ENCODE data around the gene PIGC.

The PIGC gene

DNA sequence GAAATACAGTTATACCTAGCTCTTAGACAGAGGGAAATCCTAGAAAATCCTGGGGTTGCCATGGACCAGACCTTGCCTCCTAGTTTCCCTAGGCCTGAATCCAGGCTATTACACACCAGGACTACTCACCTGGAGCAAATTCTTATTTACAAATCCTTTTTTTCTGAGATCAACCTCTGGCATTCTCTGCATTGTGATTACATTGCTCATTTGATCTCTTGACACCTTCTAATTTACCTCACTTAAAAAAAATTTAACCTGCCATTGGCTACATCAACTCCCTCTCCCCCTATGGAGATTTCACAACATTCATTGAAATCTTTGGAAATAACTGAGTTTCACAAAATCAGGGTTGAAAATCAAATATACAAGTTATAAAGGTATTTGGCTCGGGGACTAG is 26.3 kb downstream of the PIGC start:
- TF ChIP-seq CTCF (IDR thresholded peaks at IDR 0.05; ENCODE audit: control insufficient read depth, insufficient read depth, low read depth, low read length, missing control alignments) = no peak
- H3K4me3 ChIP-seq (ENCODE audit: control insufficient read depth, low read depth, low read length) = no peak overlapping the region
- DNase-seq (ENCODE audit: low read depth) = no peak

- no peak for TF ChIP-seq CTCF (IDR thresholded peaks at IDR 0.05; ENCODE audit: control insufficient read depth, insufficient read depth, low read depth, low read length, missing control alignments)
- DNase-seq (ENCODE audit: low read depth) = no peak
- H3K4me3 ChIP-seq (ENCODE audit: control insufficient read depth, low read depth, low read length) = no peak overlapping the region
Measured at GRCh38 chr1:172416496-172417035, 27.3 kb downstream of the PIGC start.

DNA sequence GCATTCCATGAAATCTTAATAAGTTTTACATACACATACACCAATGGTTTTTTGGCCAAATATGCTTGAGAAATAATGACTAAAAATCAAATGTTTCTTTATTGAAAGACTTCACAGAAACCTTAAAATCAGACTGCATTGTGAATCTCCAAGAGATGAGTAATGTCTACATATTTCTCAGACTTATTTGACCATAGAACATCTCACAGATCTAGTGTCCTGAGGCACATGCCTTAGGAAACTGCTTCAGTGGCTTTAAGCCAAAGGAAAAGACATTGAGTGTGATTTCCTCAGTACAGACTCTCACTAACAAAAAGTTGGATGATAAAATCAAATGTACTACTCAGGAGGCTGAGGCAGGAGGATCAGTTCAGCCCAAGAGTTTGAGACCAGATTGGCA is 29.5 kb downstream of the PIGC start:
- no peak for TF ChIP-seq CTCF (IDR thresholded peaks at IDR 0.05; ENCODE audit: control insufficient read depth, insufficient read depth, low read depth, low read length, missing control alignments)
- no peak overlapping the region for H3K4me3 ChIP-seq (ENCODE audit: control insufficient read depth, low read depth, low read length)
- DNase-seq (ENCODE audit: low read depth) = no peak

DNA sequence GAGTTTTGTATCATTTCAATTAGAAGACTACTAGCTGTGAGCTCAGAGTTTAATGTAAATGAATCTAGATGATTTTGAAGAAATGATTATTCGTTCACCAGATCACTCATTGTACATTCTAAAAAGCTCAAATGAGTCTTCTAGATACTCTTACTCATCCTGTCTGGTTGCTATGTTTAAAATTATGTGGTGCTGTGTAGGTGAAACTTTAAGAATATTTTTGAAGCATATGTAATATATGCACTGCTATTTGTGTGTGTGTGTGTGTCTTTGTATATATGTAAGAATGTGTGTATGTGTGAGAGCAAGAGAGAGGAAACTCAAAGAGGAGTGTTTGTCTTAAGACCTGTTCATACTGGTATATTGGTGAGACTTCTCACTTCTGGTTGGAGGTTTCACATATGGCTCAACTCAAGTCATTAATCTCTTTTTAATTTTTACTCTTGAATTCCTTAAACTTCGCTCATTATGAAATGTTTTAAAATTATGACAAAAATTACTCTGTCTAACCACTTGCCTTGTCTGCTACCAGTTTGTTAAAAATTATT is 32.0 kb downstream of the PIGC start:
- TF ChIP-seq CTCF (IDR thresholded peaks at IDR 0.05; ENCODE audit: control insufficient read depth, insufficient read depth, low read depth, low read length, missing control alignments) = no peak
- DNase-seq (ENCODE audit: low read depth) = no peak
- no peak overlapping the region for H3K4me3 ChIP-seq (ENCODE audit: control insufficient read depth, low read depth, low read length)

GRCh38 chr1:172410027-172410426 is 33.8 kb downstream of the PIGC start:
- no peak for DNase-seq (ENCODE audit: low read depth)
- no peak overlapping the region for H3K4me3 ChIP-seq (ENCODE audit: control insufficient read depth, low read depth, low read length)
- no peak for TF ChIP-seq CTCF (IDR thresholded peaks at IDR 0.05; ENCODE audit: control insufficient read depth, insufficient read depth, low read depth, low read length, missing control alignments)

DNA sequence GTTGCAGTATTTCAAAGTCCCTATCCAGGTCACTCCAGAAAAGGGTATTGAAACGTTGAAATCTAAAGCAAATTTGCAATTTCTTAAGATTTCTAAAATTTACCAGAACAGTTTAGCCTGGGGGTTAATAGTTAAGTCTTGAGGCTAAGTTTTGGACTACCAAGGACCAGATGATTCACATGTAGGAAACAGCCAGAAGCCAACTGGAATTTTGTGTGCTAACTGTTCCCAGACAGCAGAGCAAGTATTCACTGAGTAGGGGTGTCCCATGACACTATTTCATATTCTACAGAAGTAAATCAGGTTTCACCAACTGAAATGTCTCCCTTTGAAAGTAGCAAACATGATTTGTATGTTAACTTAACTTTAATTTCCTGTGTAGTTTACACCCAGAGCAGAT is 34.9 kb downstream of the PIGC start:
- DNase-seq (ENCODE audit: low read depth) = no peak
- TF ChIP-seq CTCF (IDR thresholded peaks at IDR 0.05; ENCODE audit: control insufficient read depth, insufficient read depth, low read depth, low read length, missing control alignments) = no peak
- H3K4me3 ChIP-seq (ENCODE audit: control insufficient read depth, low read depth, low read length) = no peak overlapping the region

Data from AG09309 (cell line).